ENCODE measurements around the gene TRMT2A.

TRMT2A gene

GRCh38 chr22:20118300-20119020, 1.4 kb upstream of the TRMT2A start:
- TF ChIP-seq EZH2phosphoT487 (IDR thresholded peaks at IDR 0.05; ENCODE audit: low read depth) (no peak), CTCF (IDR thresholded peaks at IDR 0.05; ENCODE audit: low read depth, low read length) (no peak)
- H3K27me3 ChIP-seq (ENCODE audit: low read depth, low read length) = no peaks in the 10 kb centered on the region
- peaks cover 18% of the 10 kb centered on the region for H3K4me1 ChIP-seq (ENCODE audit: low read length)
- peaks cover 36% of the 10 kb centered on the region for H4K20me1 ChIP-seq (ENCODE audit: insufficient read depth, low read length)
- peaks cover 95% of the 10 kb centered on the region for H3K79me2 ChIP-seq (ENCODE audit: low read length)
- H3K9me3 ChIP-seq (ENCODE audit: insufficient read depth, low read length) = no peaks in the 10 kb centered on the region
- H3K4me2 ChIP-seq (ENCODE audit: low read length) = peak overlapping the region; percentile 97
- peak overlapping the region; percentile 94 for H3K4me3 ChIP-seq (ENCODE audit: low read length)
- no peak overlapping the region for H2AFZ ChIP-seq (ENCODE audit: low read depth, low read length)
- peak overlapping the region; percentile 99 for H3K9ac ChIP-seq (ENCODE audit: low read length)
- peaks cover 66% of the 10 kb centered on the region for H3K36me3 ChIP-seq (replicated peaks; ENCODE audit: low read depth, low read length)
- peak overlapping the region; percentile 63 for H3K27ac ChIP-seq (ENCODE audit: low read length)

DNA sequence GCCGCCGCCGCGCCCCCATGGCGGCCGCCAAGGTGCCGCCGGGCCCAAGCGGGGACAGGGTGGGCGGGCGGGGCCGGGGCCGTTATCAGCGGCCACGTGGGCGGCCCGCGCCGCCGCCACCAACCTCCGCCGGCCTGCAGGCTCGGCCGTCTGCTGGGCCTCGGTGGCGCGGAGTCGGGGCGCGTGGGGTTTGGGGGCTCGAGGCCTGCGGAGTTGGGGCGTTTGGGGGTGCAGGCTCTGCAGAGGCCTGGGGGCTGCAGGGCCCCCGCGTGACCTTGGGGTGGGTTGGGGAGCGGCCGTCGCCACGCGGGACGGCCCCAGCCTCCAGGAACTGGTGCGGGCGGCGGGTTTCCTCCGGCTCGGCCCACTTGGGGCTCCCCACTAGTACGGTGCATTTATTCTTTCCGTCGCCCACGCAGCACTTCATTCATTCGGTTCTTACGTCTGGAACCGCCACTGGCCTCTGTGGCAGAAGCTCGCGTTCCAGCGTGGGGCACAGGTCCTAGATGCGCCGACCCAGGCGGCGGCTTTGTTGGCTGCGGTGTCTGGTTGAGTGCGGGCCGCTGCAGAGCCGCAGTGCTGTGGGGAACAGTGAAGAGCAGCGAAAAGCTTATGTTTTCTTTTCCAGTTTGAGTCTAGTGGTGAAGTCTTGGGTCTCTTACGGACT, 740 bp upstream of the TRMT2A start:
- no peak for TF ChIP-seq CTCF (IDR thresholded peaks at IDR 0.05; ENCODE audit: low read depth, low read length)
- Histone ChIP-seq H3K27me3 (ENCODE audit: low read depth, low read length) (no peaks in the 10 kb centered on the region), H3K9me3 (ENCODE audit: insufficient read depth, low read length) (no peaks in the 10 kb centered on the region), H3K27ac (ENCODE audit: low read length) (peak overlapping the region; percentile 63), H3K9ac (ENCODE audit: low read length) (peak overlapping the region; percentile 99), H4K20me1 (ENCODE audit: insufficient read depth, low read length) (peaks cover 30% of the 10 kb centered on the region), H2AFZ (ENCODE audit: low read depth, low read length) (no peak overlapping the region), H3K36me3 (replicated peaks; ENCODE audit: low read depth, low read length) (peaks cover 72% of the 10 kb centered on the region), H3K4me3 (ENCODE audit: low read length) (peak overlapping the region; percentile 94), H3K4me1 (ENCODE audit: low read length) (peaks cover 18% of the 10 kb centered on the region), H3K79me2 (ENCODE audit: low read length) (peaks cover 88% of the 10 kb centered on the region), H3K4me2 (ENCODE audit: low read length) (peak overlapping the region; percentile 97)

- H3K36me3 ChIP-seq (replicated peaks; ENCODE audit: low read depth, low read length) = peaks cover 71% of the 10 kb centered on the region
- TF ChIP-seq EZH2phosphoT487 (IDR thresholded peaks at IDR 0.05; ENCODE audit: low read depth) (no peak), CTCF (IDR thresholded peaks at IDR 0.05; ENCODE audit: low read depth, low read length) (no peak)
- H3K9ac ChIP-seq (ENCODE audit: low read length) = peak overlapping the region; percentile 94
- peaks cover 18% of the 10 kb centered on the region for H4K20me1 ChIP-seq (ENCODE audit: insufficient read depth, low read length)
- 0 out of 2 replicates have a peak overlapping the region, but pooled peaks have one; percentile 43 for H2AFZ ChIP-seq (ENCODE audit: low read depth, low read length)
- peak overlapping the region; percentile 68 for H3K27ac ChIP-seq (ENCODE audit: low read length)
- peaks cover 75% of the 10 kb centered on the region for H3K79me2 ChIP-seq (ENCODE audit: low read length)
- no peaks in the 10 kb centered on the region for H3K27me3 ChIP-seq (ENCODE audit: low read depth, low read length)
- no peaks in the 10 kb centered on the region for H3K9me3 ChIP-seq (ENCODE audit: insufficient read depth, low read length)
- peak overlapping the region; percentile 98 for H3K4me2 ChIP-seq (ENCODE audit: low read length)
- peaks cover 18% of the 10 kb centered on the region for H3K4me1 ChIP-seq (ENCODE audit: low read length)
- H3K4me3 ChIP-seq (ENCODE audit: low read length) = peak overlapping the region; percentile 94
These were observed 563 bp downstream of the TRMT2A start for GRCh38 chr22:20116376-20116950.
